Skin epidermis (tissue), 12 donors: Measurements from ENCODE around the gene BBS4.
A peak's percentile ranks its signal among the peaks of the same experiment; 100 is the strongest.

ENCODE experiments used
- H3K27ac ChIP-seq, 21 experiments: fragments of 200-600 bp; sonication (generic) in 11 of 21; one replicate each; pipeline ENCODE4 v1.5.0; 2020; ENCODE audit warnings: mild to moderate bottlenecking in 3 of 21, inconsistent platforms in 2 of 21, moderate library complexity in 2 of 21
- H3K4me3 ChIP-seq, 7 experiments: fragments of 200-600 bp; sonication (generic) in 2 of 7; one replicate each; pipeline ENCODE4 v1.5.0; 2020; ENCODE audit warnings: inconsistent platforms in 2 of 7, mild to moderate bottlenecking in 2 of 7, moderate library complexity in 1 of 7

The BBS4 gene

DNA sequence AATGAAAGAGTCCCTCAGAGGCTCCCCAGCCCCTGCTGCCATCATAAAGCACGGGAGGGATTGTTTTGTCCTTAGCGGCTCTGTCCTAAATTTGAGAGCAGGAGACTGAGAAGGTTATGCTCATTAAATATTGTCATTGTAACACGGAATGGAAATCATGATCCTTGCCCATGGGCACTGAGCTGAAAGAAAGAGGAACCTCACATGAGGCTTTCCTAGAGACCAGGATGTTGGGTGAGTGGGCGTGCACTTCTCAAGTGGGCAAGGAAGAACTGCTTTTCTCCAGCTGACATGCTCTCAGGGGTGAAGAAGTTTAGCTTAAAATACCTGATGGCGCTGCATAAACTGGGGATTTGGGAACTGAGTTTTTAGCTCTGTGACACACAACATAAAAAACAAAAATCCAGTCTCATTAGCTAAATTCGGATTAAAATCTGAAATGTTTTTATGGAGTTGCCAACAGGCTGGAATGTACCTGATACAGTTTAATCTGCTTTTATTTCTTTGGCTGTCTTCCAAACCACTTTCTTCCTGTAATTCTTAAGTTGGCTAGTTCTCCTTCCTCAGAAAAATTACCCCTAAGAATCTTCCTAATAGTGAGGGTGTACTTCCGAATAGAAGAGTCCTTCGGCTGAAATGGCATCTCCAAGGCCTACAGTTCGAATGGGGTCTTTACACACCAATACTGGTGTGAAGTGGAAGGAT lies 65.9 kb downstream of the BBS4 start:
- H3K27ac ChIP-seq: peak overlapping the region in 1 of 21 experiments; percentile 4
- no peak overlapping the region for H3K4me3 ChIP-seq

GRCh38 chr15:72754096-72754495 lies 68.1 kb downstream of the BBS4 start:
- no peak overlapping the region for H3K4me3 ChIP-seq
- H3K27ac ChIP-seq: no peak overlapping the region

GRCh38 chr15:72758182-72758581 lies 72.2 kb downstream of the BBS4 start:
- Histone ChIP-seq H3K4me3 (no peak overlapping the region), H3K27ac (peak overlapping the region in 10 of 21 experiments; percentile 3 to 74 (median 58))

DNA sequence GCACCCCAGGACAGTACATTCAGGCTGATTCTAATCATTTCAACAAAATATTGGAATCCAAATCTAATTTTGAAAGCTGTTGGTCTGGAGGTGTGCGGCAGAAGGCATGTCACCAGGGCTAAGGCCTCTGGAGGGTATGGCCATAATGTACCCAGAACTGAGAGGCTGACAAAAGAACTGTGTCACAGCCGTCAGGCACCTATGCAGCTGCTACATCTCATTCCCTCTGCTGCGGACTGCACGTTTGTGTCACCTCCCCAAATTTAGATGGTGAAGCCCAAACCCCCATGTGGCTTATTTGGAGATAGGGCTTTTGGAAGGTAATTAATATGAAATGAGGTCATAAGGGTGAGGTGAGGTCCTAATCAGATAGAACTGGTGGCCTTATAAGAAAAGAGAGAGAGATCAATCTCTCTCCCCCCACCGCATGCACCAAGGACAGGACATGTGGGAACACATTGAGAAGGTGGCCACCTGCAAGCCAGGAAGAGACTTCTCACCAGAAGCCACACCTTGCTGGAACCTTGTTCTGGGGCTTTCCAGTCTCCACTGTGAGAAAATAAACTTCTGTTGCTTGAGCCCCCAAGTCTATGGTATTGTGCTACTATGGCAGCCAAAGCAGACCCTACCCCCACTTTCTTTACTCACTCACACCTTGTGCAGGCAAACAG lies 74.7 kb downstream of the BBS4 start:
- H3K27ac ChIP-seq: no peak overlapping the region
- no peak overlapping the region for H3K4me3 ChIP-seq

DNA sequence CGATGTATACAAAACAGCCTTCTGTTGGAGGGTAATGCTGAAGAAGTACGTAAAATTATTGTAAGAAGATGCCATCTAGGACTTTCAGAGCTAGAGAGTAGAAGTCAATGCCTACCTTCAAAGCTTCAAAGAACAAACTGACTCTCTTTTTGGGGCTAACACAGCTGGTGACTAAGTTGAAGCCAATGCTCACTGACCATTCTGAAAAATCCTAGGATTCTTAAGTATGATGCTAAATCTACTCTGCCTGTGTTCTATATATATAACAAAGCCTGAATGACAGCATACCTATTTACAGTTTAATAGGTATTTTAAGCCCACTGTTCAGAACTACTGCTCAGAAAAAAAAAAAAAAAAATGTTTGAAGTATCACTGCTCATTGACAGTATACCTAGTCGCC lies 78.6 kb downstream of the BBS4 start:
- H3K4me3 ChIP-seq: no peak overlapping the region
- H3K27ac ChIP-seq: no peak overlapping the region

DNA sequence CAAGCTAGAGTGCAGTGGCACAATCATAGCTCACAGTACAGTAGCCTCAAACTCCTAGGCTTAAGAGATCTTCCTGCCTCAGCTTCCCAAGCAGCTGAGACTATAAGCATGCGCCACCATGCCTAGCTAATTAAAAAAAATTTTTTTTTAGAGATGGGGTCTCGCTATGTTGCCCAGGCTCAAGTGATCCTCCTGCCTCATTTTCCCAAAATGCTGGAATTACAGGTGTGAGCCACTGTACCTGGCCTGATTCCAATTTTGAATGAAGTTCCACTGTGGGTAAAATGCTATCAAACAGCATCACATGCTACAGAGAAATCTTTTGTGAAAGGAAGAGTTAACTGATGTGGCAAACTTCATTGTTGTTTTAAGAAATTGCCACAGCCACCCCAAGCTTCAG lies 80.0 kb downstream of the BBS4 start:
- H3K27ac ChIP-seq: no peak overlapping the region
- H3K4me3 ChIP-seq: no peak overlapping the region

DNA sequence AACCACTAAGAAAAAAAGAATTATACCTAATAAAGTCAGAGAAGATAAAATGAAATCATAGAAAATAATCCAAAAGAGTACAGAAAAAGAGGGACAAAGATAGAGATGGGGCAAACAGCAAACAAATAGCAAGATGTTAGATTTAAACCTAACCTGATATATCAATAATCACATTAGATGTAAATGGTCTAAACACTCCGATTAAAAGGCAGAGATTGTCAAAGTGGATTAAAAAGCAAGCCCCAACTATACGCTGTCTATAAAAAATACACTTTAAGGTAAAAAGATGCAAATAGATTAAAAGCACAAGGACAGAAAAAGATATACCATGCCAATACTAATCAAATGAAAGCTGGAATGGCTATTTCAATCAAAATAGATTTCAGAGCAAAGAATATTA lies 80.8 kb downstream of the BBS4 start:
- no peak overlapping the region for H3K4me3 ChIP-seq
- no peak overlapping the region for H3K27ac ChIP-seq

DNA sequence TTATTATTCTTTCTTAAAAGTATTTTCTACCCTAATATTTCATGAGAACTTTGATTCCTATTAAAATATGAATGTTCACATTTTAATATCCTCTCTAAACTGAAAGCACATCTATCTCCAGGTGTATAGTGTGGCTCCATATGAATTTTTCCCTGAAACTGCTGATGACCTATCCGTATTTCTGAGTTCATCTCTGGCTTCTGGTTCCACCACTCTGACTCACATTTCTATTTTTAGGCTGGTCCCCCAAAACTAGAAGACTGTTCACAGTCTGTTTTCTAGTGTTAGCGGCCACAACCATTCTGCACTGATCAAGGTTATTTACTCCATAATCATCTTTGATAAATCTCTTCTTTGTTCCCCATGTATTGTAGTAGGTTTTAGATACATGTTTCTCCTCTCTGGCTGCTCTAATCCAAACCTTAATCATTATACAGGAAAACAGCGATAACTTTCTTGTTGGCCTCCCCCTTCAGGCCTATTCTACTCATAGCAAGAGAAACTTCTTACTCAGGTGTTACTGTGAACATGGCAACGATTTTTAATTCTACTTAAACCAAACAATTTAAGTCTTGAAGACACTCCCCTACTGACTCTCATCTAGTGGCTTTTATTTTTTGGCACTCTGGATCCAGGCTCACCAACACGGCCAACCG lies 84.8 kb downstream of the BBS4 start:
- H3K4me3 ChIP-seq: no peak overlapping the region
- H3K27ac ChIP-seq: no peak overlapping the region

GRCh38 chr15:72771329-72771725 lies 85.3 kb downstream of the BBS4 start:
- H3K4me3 ChIP-seq: no peak overlapping the region
- H3K27ac ChIP-seq: no peak overlapping the region

DNA sequence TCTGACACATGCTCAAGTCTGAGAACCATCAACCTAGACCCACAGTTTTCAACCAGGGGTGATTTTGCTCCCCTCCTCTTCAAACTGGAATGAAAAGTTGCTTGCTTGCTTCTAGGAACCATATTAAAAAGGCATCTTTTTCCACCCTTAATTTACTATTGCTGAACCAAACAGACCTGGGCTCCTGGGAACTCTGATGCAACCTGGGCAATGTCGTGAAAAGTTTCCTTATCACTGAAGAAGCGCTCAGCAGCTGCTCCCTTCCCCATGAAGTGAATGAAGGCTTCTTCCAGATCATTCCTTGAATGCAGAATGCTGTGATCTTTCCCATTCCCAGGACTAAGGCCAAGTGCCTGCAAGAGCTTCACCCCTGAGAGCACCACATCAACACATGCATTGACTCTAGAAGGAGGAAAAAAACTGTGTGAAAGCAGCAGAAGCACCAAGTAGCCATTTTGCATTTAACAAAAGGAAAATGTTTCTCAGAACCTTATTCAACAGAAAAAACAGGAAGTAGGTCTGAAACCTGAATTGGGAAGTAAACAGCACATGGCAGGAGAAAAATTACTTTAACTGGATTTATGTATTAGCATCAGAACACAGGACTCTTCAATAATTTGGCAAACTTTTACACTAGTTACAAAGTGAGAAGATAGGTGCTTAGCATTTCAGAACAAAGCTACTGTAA lies 88.8 kb downstream of the BBS4 start:
- no peak overlapping the region for H3K4me3 ChIP-seq
- H3K27ac ChIP-seq: peak overlapping the region in 2 of 21 experiments; percentile 26 to 68

- H3K4me3 ChIP-seq: no peak overlapping the region
- H3K27ac ChIP-seq: no peak overlapping the region
These were observed 92.8 kb downstream of the BBS4 start for GRCh38 chr15:72778796-72779195.

GRCh38 chr15:72781631-72782030 lies 95.6 kb downstream of the BBS4 start:
- Histone ChIP-seq H3K27ac (peak overlapping the region in 3 of 21 experiments; percentile 12 to 98 (median 94)), H3K4me3 (peak overlapping the region in 1 of 7 experiments; percentile 92)

DNA sequence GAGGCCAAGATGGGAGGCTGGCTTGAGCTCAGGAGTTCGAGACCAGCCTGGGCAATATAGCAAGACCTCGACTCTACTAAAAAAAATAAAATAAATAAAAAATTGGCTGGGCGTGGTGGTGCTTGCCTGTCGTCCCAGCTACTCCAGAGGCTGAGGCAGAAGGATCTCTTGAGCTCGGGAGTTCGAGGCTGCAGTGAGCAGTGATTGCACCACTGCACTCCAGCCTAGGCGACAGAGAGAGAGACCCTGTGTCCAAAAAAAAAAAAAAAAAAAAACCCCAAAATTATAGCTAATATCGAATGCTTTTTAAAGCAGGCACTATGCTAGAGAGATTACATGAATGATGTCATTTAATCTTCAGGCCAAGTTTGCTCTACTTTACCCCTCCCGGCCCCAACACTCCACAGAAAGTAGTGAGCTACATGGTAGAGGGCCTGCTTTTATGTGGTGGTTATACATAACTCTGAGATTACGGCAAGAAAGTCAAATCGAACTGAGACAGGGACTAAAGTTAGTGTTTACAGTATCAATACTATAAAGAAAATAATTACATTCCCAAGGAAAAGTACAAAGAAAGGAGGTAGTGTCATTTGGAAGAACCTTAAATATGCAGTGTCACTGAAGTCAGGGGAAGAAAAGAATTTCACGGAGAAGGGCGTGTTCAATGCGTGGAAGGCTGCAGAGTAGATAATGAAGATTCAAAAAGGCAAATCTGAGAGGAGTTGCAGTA lies 96.4 kb downstream of the BBS4 start:
- Histone ChIP-seq H3K27ac (peak overlapping the region in 19 of 21 experiments; percentile 85 to 99 (median 95)), H3K4me3 (peak overlapping the region; percentile 87 to 100 (median 97))

GRCh38 chr15:72783004-72783639 lies 97.1 kb downstream of the BBS4 start:
- peak overlapping the region; percentile 87 to 100 (median 97) for H3K4me3 ChIP-seq
- H3K27ac ChIP-seq: peak overlapping the region; percentile 85 to 99 (median 95)

DNA sequence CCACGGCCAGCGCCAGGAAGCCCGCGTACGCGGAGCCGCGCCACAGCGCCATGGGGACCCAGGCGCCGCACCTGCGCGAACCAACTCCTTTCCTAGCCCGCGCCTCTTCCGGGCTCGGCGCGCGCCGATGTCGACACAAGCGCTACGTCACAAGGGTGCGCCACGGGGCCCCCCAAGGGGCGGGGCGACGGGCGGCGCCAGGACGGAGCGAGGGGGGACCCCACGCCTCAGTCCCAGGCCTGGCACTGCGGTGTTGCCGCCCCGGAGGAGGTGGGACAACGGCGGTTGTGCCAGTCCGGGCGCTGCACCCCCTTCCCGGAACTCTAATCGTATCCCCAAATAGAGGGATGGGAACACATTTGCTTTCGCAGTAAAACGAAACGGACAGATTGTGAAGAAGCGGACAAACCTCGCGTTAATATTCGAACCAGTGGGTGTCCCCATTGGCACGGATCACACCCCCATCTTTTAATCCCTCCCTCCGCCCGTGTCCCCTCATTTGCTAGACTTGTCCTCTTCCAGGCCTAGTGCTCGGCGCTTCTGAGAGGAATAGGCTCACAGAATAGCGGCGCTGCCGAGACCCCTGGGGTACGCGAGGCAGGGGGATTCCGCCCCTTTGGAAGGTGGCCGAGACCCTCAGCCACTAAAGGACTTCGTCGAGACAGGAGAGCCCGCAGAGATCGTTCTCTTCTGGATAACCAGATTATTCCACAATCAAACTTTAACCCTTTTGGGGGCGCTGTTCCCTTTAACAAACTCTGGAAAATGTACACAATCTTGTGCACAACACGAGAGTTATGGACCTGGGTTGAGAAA lies 97.8 kb downstream of the BBS4 start, which contains the start of gene ADPGK:
TSS of gene ADPGK (minus strand) at position 119 of the 816 bp plus-strand sequence. CDS start at position 52, 67 bp downstream.
- peak within 1 kb of the TSS; percentile 85 to 99 (median 95) for H3K27ac ChIP-seq

GRCh38 chr15:72784456-72784876 lies 98.5 kb downstream of the BBS4 start:
- Histone ChIP-seq H3K27ac (peak overlapping the region; percentile 9 to 99 (median 95)), H3K4me3 (peak overlapping the region; percentile 87 to 100 (median 97))

More for the DNA sequence above, 97.8 kb downstream of the BBS4 start, which contains the start of gene ADPGK:
- H3K4me3 ChIP-seq: peak within 1 kb of the TSS; percentile 87 to 100 (median 97)

DNA sequence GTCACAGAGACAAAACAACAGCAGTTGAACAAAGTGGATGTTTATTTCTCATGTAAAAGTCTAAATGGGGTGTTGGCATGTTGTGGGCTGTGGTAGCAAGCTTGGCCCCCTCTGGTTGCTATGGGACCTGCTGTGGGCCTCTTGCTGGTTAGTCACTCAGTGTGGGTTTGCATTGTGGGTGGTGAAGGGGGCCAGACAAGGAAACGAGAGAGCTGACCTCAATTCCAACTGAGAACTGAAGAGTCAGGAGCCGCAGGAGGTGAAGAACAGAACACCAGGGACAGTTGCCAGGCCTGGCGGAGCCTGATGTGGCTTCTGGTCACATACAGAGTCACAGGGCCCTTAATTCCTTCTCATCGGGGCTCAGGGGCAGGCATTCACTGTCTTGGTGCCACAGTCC lies 99.4 kb downstream of the BBS4 start:
- Histone ChIP-seq H3K27ac (peak overlapping the region in 18 of 21 experiments; percentile 58 to 99 (median 95)), H3K4me3 (no peak overlapping the region)

DNA sequence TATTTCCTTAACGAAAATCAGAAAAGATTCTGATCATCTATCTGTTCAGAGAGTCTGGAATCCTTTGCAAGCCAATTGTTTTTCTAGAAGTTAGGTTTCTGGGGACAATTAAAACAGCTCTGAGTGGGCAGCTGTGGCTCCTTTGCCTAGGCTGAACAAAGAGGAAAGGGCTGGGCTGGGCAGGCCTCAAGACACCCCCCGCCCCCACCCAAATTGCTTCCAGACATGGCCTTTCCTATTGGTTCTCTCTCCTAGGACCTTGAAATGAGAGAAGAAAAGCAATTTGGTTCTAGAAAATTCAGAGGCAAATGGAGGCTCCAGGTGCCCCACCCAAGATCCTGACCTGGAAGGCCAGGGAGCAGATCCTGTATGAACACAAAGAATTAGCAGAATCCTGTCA lies 99.8 kb downstream of the BBS4 start:
- no peak overlapping the region for H3K4me3 ChIP-seq
- H3K27ac ChIP-seq: peak overlapping the region in 18 of 21 experiments; percentile 8 to 99 (median 95)
